Tibial artery (tissue), 4 donors: ENCODE results near the gene PRDM13.

Experiments
- DNase-seq, 2 donors: peaks; one replicate each; pipeline ENCODE4 v3.0.0-alpha.2; 2019
- H3K27ac ChIP-seq, 2 donors: fragments of 200-600 bp; sonication (generic) in 1 of 2; 1 replicate in 1 of 2; 2 replicates in 1 of 2; pipeline ENCODE4 v1.5.1; 2018 to 2019; ENCODE audit warnings: mild to moderate bottlenecking in 1 of 2
- H3K27me3 ChIP-seq, 2 donors: fragments of 200-600 bp; sonication (generic) in 1 of 2; one replicate each; pipeline versions ENCODE4 v1.5.1 to v1.6.0; 2016 to 2019
- H3K36me3 ChIP-seq, 3 donors: fragments of 200-600 bp; sonication (generic) in 2 of 3; one replicate each; pipeline ENCODE4 v1.5.1; 2016 to 2019; ENCODE audit warnings: mild to moderate bottlenecking in 2 of 3
- H3K4me1 ChIP-seq, 4 donors: fragments of 200-600 bp; sonication (generic) in 2 of 4; 1 replicate in 3 of 4; 2 replicates in 1 of 4; pipeline ENCODE4 v1.5.1; 2016 to 2019
- H3K4me3 ChIP-seq, 2 donors: fragments of 200-600 bp; sonication (generic) in 1 of 2; 1 replicate in 1 of 2; 2 replicates in 1 of 2; pipeline ENCODE4 v1.5.1; 2018 to 2019; ENCODE audit warnings: mild to moderate bottlenecking in 2 of 2
- H3K9me3 ChIP-seq, 3 donors: fragments of 200-600 bp; sonication (generic) in 1 of 3; one replicate each; pipeline ENCODE4 v1.5.1; 2016 to 2019
- CTCF ChIP-seq, 2 experiments: fragments of 200-600 bp in 1 of 2; fragments of 450-650 bp in 1 of 2; IDR thresholded peaks; one replicate each; pipeline ENCODE4 v1.5.1; 2017 to 2019; ENCODE audit warnings: antibody characterized with exemption in 2 of 2, mild to moderate bottlenecking in 1 of 2, moderate library complexity in 1 of 2
- intact Hi-C: fragments of 100-400 bp; cut with DNase I; formaldehyde crosslinking; loops from one replicate; pipeline ENCODE4 v1.15.0; 2023; ENCODE audit warnings: low total_unique reads

The PRDM13 gene

GRCh38 chr6:99606656-99607415 lies at the start of gene PRDM13:
TSS of gene PRDM13 (plus strand) at chr6:99606833. CDS start at chr6:99607035, 202 bp downstream.
- H3K9me3 ChIP-seq = no peaks in the 10 kb centered on the region
- no peaks in the 10 kb centered on the region for H3K36me3 ChIP-seq
- no peak for TF ChIP-seq CTCF (IDR thresholded peaks at IDR 0.05)
- peaks cover 8 to 100% of the 10 kb centered on the region in 2 donors for H3K27me3 ChIP-seq
- no peak within 1 kb of the TSS for H3K4me3 ChIP-seq
- intact Hi-C loops = no loop called here
- DNase-seq = no peak
- H3K4me1 ChIP-seq = peaks cover 0 to 44% (median 26%) of the 10 kb centered on the region in 4 donors
- no peak within 1 kb of the TSS for H3K27ac ChIP-seq

- H3K36me3 ChIP-seq = peaks cover 33 to 40% (median 40%) of the 10 kb centered on the region in 3 donors
- no peaks in the 10 kb centered on the region for H3K9me3 ChIP-seq
- DNase-seq = no peak
- intact Hi-C loops = no loop called here
- no peak overlapping the region for H3K27ac ChIP-seq
- H3K27me3 ChIP-seq = no peaks in the 10 kb centered on the region
- no peak overlapping the region for H3K4me3 ChIP-seq
- H3K4me1 ChIP-seq = peaks cover 0 to 6% (median 0%) of the 10 kb centered on the region in 4 donors
- no peak for TF ChIP-seq CTCF (IDR thresholded peaks at IDR 0.05)
These were observed 47.6 kb upstream of the PRDM13 start for GRCh38 chr6:99559057-99559456.

- peaks cover 17 to 28% (median 24%) of the 10 kb centered on the region in 3 donors for H3K36me3 ChIP-seq
- H3K27ac ChIP-seq = no peak overlapping the region
- no peaks in the 10 kb centered on the region for H3K9me3 ChIP-seq
- H3K27me3 ChIP-seq = no peaks in the 10 kb centered on the region
- no peak for DNase-seq
- intact Hi-C loops = no loop called here
- peaks cover 0 to 6% (median 0%) of the 10 kb centered on the region in 4 donors for H3K4me1 ChIP-seq
- H3K4me3 ChIP-seq = no peak overlapping the region
- TF ChIP-seq CTCF (IDR thresholded peaks at IDR 0.05) = no peak
These were observed 46.0 kb upstream of the PRDM13 start for GRCh38 chr6:99560668-99561067.

- H3K27ac ChIP-seq = no peak overlapping the region
- peaks cover 0 to 21% (median 12%) of the 10 kb centered on the region in 4 donors for H3K4me1 ChIP-seq
- no peaks in the 10 kb centered on the region for H3K27me3 ChIP-seq
- no peak overlapping the region for H3K4me3 ChIP-seq
- peaks cover 0 to 8% (median under 1%) of the 10 kb centered on the region in 3 donors for H3K36me3 ChIP-seq
- intact Hi-C loops = no loop called here
- H3K9me3 ChIP-seq = no peaks in the 10 kb centered on the region
- TF ChIP-seq CTCF (IDR thresholded peaks at IDR 0.05) = no peak
- no peak for DNase-seq
These were observed 43.4 kb upstream of the PRDM13 start for GRCh38 chr6:99563056-99563723.

- peak; percentile 92 to 97 for DNase-seq
- Histone ChIP-seq H3K27me3 (no peaks in the 10 kb centered on the region), H3K9me3 (no peaks in the 10 kb centered on the region), H3K4me3 (peak within 1 kb of the TSS; percentile 79 to 94), H3K4me1 (peaks cover 0 to 15% (median 12%) of the 10 kb centered on the region in 4 donors), H3K36me3 (no peaks in the 10 kb centered on the region), H3K27ac (peak within 1 kb of the TSS; percentile 75 to 80)
- intact Hi-C loops = loop anchor here (5.0 kb wide), 1 partner anchor 46 kb away; no protein-coding TSS in a partner anchor
- no peak for TF ChIP-seq CTCF (IDR thresholded peaks at IDR 0.05)
These were observed 38.3 kb upstream of the PRDM13 start, which contains the start of gene CCNC for GRCh38 chr6:99568103-99568933. TSS of gene CCNC (minus strand) at chr6:99568660. CDS start at chr6:99568527, 133 bp downstream.
